ENCODE data around the gene WBP11. TPM values are rescaled to one million over a fixed set of nuclear protein-coding genes. Genes with fewer than 3 reads are reported as not detected.

The WBP11 gene
- total RNA-seq, 1 experiment from 2014 or later = 67.4 TPM

DNA sequence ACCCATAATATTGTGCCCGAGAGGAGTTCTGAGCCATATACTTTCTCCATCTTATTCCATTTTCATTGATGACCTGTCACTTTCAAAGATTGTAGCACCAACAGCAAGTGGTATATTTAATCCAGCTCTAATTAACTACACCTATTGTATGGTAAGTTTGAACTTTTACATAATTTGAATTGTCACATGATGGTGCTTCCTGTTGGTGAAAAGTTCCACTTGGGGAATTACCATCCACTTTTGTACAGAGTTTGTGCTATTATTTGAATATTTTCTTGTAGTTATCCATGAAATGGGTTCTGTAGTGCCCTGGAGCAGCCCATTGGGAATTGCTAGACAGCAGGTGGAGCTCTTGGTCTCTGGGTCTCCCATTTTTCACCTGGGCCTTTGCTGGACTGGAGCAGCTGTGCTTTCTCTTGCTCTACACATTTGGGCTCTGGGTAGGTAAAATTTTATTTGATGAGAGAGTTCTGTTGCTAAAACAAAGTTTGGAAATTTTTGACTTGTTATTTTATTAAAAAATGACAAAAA, 7.7 kb upstream of the WBP11 start:
- ChIA-PET CTCF (interaction anchor here (1.2 to 1.5 kb wide), 6 partner anchors 8 to 411 kb away, joined by 3 to 16 read pairs (median 4); partner anchors contain the start of genes C12orf60, RERG and WBP11), POLR2A (interaction anchor here (1.7 to 2.0 kb wide), 2 partner anchors 8 to 40 kb away, joined by 5 to 7 read pairs; partner anchors contain the start of genes C12orf60 and WBP11), RAD21 (ENCODE audit: low non-redundant PET in 1 of 2, low total read pairs in 2 of 2, uncharacterized antibody in 2 of 2, unreplicated experiment in 2 of 2) (interaction anchor here (0.8 to 1.4 kb wide), 1 partner anchor 185 kb away, joined by 3 to 6 read pairs; no protein-coding TSS in a partner anchor)
- H3K4me2 ChIP-seq (ENCODE audit: low read length) = no peak overlapping the region
- no peaks in the 10 kb centered on the region for H3K4me1 ChIP-seq (ENCODE audit: control insufficient read depth in 1 of 2, insufficient read depth in 2 of 2, low read length in 2 of 2)
- H4K20me1 ChIP-seq (ENCODE audit: insufficient read depth) = no peaks in the 10 kb centered on the region
- H3K27me3 ChIP-seq (ENCODE audit: insufficient read depth, low read length) = no peaks in the 10 kb centered on the region
- no TSS peak for BruUV-seq (replicated peaks)
- ATAC-seq (peak; percentile 86), DNase-seq (ENCODE audit: low read depth, low spot score) (no peak)
- no peak overlapping the region for H3K9ac ChIP-seq (ENCODE audit: low read length)
- no peaks in the 10 kb centered on the region for H3K79me2 ChIP-seq (ENCODE audit: insufficient read depth, low read length)
- TF ChIP-seq RAD21 (IDR thresholded peaks at IDR 0.05; ENCODE audit: low read depth) (peak; percentile 65), POLR2A (IDR thresholded peaks at IDR 0.05; ENCODE audit: borderline replicate concordance, extremely low read depth, insufficient read depth, insufficient read length) (no peak), SRF (IDR thresholded peaks at IDR 0.05; ENCODE audit: low read depth) (no peak), SIN3A (IDR thresholded peaks at IDR 0.05; ENCODE audit: low read depth) (no peak), ZNF274 (IDR thresholded peaks at IDR 0.05; ENCODE audit: low read depth, low read length) (no peak), SP1 (IDR thresholded peaks at IDR 0.05; ENCODE audit: low read depth) (no peak), EZH2 (IDR thresholded peaks at IDR 0.05) (no peak), YY1 (IDR thresholded peaks at IDR 0.05; ENCODE audit: extremely low read depth, insufficient replicate concordance, low read depth, low read length) (peak; percentile 26), POLR2AphosphoS5 (IDR thresholded peaks at IDR 0.05; ENCODE audit: low read depth, low read length) (no peak), EZH2phosphoT487 (IDR thresholded peaks at IDR 0.05; ENCODE audit: borderline replicate concordance) (no peak), EGR1 (IDR thresholded peaks at IDR 0.05; ENCODE audit: low read depth) (no peak), ZFX (IDR thresholded peaks at IDR 0.05) (no peak)
- TF ChIP-seq, protein P1, sequence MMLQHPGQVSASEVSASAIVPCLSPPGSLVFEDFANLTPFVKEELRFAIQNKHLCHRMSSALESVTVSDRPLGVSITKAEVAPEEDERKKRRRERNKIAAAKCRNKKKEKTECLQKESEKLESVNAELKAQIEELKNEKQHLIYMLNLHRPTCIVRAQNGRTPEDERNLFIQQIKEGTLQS (IDR thresholded peaks at IDR 0.05) = no peak
- TF ChIP-seq, protein P2, sequence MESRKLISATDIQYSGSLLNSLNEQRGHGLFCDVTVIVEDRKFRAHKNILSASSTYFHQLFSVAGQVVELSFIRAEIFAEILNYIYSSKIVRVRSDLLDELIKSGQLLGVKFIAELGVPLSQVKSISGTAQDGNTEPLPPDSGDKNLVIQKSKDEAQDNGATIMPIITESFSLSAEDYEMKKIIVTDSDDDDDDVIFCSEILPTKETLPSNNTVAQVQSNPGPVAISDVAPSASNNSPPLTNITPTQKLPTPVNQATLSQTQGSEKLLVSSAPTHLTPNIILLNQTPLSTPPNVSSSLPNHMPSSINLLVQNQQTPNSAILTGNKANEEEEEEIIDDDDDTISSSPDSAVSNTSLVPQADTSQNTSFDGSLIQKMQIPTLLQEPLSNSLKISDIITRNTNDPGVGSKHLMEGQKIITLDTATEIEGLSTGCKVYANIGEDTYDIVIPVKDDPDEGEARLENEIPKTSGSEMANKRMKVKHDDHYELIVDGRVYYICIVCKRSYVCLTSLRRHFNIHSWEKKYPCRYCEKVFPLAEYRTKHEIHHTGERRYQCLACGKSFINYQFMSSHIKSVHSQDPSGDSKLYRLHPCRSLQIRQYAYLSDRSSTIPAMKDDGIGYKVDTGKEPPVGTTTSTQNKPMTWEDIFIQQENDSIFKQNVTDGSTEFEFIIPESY (IDR thresholded peaks at IDR 0.05; ENCODE audit: extremely low read depth, insufficient replicate concordance, low read length) = no peak
- TF ChIP-seq, protein P3, sequence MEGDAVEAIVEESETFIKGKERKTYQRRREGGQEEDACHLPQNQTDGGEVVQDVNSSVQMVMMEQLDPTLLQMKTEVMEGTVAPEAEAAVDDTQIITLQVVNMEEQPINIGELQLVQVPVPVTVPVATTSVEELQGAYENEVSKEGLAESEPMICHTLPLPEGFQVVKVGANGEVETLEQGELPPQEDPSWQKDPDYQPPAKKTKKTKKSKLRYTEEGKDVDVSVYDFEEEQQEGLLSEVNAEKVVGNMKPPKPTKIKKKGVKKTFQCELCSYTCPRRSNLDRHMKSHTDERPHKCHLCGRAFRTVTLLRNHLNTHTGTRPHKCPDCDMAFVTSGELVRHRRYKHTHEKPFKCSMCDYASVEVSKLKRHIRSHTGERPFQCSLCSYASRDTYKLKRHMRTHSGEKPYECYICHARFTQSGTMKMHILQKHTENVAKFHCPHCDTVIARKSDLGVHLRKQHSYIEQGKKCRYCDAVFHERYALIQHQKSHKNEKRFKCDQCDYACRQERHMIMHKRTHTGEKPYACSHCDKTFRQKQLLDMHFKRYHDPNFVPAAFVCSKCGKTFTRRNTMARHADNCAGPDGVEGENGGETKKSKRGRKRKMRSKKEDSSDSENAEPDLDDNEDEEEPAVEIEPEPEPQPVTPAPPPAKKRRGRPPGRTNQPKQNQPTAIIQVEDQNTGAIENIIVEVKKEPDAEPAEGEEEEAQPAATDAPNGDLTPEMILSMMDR (IDR thresholded peaks at IDR 0.05 in 2 of 3, conservative IDR thresholded peaks at IDR 0.05 in 1 of 3; ENCODE audit: borderline replicate concordance in 1 of 3, insufficient read depth in 1 of 3, low read depth in 2 of 3, low read length in 2 of 3) = peak; percentile 42 to 59 (median 54); a peak in 5 of 6 replicates
- H3K4me3 ChIP-seq (replicated peaks in 1 of 2; ENCODE audit: low read depth in 1 of 2, low read length in 2 of 2) = no peak overlapping the region
- no peaks in the 10 kb centered on the region for H3K9me3 ChIP-seq (ENCODE audit: control insufficient read depth in 1 of 2, insufficient read depth in 1 of 2, low read depth in 1 of 2, low read length in 2 of 2)
- no peaks in the 10 kb centered on the region for H3K9me2 ChIP-seq (ENCODE audit: insufficient read depth)
- no peak overlapping the region for H2AFZ ChIP-seq (ENCODE audit: low read depth, low read length, poor library complexity, severe bottlenecking)
- H3K27ac ChIP-seq (ENCODE audit: low read depth, low read length) = no peak overlapping the region
- intact Hi-C loops (cut with micrococcal nuclease) = loop anchor here (1.0 kb wide), 1 partner anchor 185 kb away; no protein-coding TSS in a partner anchor
- no peaks in the 10 kb centered on the region for H3K36me3 ChIP-seq (ENCODE audit: control insufficient read depth in 1 of 2, insufficient read depth in 2 of 2, low read length in 2 of 2)
